IPS-NIHi11 (cell line): ENCODE results near the gene BEND5.

Experiments used
- DNase-seq: peaks from one replicate; pipeline ENCODE4 v3.0.0; 2012; ENCODE audit warnings: mixed read lengths, low spot score

Gene BEND5

DNA sequence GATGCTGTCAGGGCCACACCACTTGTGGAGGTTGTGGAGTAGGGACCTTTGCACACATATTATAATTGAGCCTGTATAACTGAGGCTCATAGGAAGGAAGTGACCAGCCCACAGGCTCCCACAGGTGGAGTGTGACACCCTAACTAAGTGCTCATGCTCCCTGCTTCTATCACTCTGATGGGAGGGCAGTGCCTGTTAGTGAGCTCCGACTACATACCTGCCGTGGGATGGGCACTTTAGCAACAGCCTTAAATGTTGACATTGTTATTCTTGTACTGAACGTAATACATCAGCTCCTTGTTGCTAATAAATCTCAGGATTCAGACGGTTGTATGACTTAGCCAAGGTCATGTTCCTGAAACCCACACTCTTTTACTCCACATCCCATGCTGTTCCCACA lies 58.0 kb downstream of the BEND5 start:
- no peak for DNase-seq

DNA sequence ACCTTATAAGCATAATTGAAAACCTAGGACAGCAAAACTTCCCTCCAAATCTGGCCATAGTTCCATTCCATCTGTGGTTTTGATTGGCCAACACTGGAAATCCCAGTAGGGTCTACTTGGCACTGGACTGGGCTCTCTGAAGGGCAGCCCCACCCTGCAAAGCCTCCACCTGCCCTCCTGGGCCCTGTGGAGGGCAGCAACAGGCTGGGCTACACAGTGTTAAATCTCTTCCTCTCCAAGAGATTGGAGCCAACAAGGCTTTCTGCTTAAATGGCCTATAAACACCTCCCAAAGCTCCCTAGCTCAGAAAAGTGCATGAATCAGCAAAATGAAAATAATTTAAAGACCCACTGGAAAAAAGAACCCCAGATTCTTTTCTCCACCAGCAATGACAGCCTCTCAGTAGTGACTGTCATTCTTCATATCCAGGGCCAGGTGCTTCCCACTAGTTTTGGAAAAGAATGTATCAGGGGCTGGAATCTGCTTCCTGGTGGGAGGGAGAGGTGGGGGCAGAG lies 58.5 kb downstream of the BEND5 start:
- no peak for DNase-seq

DNA sequence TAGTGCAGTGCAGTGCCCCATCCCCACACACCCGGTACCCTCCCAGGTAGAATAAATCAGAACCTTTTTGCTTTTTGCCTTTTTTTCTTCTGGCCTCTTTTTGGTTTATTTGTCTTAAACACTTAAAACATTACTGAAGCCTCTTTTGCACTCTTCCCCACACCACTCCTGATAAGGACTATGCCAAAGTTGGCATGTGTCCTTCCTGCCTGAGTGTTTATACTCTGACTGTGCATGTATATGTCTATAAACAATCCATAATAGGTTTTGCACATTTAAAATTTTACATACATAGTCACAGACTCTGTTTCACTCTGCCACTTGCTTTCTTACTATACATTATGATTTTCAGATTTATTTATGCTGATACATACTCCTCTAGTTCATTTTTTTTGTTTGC lies 59.6 kb downstream of the BEND5 start:
- DNase-seq: no peak

DNA sequence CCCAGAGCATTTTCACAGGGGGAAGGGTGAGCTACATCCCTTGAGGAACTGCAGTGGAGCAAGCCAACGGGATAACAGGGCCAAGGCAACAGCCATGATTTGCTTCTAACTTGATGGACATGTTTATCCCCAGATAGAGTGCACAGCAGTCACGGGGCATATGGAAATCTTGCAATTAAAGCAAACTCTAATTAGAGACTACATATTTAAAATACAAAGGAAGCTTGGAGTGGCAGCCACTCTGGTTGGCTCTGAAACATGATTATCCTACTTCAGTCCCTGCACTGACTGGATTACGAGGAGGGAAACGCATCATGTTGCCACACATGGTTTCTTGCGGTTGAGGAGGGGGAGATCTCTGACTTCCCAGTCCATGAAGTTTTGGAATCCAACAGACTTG lies 60.8 kb downstream of the BEND5 start:
- no peak for DNase-seq

DNA sequence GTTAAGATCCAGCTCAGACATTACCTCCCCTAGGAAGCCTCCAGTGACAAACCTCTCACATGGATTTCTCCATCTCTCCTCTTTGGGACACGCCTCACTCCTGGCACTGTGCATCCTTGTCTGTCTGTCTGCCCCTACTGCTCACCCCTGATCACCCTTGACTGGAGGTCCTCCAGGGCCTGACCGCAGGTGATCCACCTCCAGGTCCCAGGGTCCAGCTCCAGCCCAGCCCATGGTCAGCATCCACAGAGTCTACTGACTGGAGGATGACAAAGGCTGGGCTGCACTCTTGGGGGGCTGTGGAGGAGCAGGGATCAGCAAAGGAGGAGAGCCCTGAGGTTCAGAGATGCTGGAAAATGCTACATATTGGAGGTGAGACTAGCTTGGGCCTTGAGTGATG lies 65.8 kb downstream of the BEND5 start:
- no peak for DNase-seq

DNA sequence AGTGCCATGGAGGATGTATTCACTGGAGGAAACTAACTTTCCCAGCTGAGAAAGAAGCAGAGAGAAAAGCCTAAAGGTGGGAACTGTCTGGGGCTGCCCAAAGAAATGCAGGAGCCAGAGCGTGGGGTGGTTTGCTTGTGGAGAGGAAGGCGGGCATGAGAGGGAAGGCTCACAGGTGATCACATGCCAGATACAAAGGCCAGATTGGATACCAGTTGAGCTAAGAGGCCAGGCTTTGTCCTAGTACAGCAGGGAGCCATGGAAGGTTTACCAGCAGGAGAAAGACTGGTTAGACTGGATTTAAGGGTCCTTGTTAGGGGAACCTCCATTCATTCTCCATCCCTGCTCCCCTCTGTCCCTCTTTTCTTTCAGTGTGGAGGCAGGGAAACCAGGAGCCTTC lies 66.4 kb downstream of the BEND5 start:
- peak; percentile 57 for DNase-seq

DNA sequence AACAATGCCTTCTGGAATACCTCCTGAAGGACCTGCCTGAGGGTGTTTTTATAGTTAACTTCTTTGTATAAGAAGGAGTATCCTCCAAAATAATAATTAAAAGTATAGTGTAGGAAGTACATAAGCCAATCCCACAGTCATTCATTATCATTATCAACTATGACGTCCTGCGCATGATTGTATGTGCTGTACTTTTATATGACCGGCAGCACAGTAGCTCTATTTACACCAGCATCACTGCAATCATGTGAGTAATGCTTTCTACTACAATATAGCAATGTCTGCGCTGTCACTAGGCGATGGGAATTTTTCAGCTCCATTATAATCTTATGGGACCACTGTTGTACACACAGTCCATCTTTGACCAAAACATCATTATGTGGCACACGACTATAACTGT lies 72.0 kb downstream of the BEND5 start:
- DNase-seq: no peak

DNA sequence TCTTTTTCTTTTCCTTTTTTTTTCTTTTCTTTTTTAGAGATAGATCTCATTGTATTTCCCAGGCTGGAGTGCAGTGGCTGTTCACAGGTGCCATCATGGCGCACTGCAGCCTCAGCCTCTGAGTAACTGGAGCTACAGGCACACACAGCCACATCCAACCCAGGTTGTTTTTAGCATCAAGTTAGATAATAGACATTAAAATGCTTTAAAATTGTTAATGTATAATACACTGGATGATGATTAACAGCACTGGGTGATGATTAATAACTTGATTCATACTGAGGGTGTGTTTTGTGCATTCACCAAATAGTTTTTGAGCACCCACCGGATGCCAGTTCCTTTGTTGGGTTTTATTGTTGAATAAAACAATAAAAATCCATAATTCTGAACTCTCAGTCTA lies 75.2 kb downstream of the BEND5 start:
- no peak for DNase-seq

DNA sequence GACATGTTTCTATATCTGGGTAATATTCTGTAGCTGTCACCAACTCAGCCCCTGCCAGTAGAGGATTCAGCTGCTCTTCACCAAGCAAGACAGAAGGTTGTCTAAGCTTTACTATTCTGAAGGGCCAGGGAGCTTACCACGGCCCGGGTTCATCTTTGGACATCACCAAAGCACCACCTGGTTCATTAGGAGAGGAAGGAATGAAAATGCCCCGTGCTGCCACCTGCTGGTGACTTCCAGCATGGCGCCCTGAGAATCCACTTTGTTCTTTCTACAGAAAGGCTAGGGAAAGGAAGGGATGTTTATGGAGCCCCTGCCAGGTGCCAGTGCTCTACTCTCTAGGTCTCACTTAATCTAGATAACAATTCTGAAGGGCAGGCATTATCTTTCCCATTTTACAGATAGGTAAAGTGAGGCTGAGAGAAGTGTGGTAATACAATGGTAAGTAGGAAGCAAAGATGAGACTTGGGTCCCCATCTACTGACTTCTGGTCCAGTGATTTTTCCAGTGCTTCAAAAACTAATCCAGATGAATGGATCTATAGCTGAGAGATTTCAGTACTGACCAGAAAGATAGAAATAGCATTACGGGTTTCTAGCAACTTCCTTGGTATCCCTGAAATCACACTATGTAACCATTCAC lies 79.5 kb downstream of the BEND5 start:
- DNase-seq: peak; percentile 68

DNA sequence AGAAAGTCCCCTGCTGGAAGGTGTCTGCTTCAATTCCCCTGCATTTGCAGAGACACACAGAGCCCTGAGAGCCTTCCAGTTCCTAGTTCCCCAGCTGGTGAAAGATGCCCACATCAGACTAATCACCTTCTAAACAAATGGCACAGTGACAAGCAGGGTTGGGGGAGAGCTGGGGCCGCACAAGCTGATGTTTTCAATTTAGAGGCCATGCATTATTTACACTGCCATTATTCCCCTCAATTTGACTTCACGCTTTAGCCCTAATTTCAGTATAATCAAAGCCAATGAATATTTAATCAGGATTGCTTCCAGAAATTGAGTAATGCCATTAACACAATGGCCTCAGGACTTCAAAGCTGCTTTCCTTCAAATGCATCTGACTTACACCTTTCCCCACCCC lies 81.5 kb downstream of the BEND5 start:
- no peak for DNase-seq

DNA sequence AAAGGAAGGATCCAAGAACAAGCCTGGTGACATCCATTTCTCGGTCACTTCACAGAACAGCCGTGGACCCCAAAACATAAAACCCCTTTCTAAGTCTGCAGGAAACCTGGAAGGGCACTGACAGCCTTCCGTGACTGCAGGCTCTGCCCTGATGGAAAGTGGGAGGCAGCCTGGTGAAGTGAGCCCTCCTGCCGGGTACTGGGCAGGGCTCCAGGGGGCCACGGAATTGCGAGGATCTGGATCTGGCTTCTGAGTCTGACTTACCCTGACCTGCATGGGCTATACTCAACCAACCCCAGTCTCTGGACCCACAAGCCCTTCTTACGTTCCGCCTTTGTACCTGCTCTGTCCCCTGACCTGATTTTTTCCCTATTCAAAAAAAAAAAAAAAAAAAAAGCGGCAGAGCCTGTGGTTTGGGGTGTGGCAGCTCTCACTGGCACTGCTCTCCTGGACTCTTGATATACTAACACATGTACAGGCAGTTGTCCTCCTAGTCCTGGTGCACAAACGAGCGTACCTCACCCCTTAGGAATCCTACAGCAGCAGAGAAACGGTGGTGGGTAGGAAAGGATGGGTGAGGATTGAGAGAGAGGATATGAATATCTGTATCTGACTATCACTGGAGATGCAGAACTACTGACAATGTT lies 82.9 kb downstream of the BEND5 start:
- no peak for DNase-seq

DNA sequence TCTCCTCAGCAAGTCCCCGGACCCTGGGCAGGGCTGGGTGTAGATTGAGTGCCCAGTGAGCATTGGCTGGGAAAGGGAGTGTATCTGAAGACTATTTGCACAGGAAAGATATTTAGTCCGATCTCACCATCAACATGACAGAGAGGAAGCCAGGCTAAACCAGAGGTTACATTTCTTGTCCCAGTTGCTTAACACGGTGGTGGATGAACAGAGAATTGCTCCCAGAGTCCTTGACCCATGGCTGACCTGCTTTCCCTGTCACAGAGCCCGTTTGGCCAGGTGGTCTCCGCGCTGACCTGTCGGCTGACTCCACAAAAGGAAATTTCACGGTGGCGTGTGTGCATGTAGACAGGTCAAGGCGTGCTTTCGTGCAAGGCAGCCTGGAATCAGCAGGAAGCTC lies 83.5 kb downstream of the BEND5 start:
- no peak for DNase-seq

DNA sequence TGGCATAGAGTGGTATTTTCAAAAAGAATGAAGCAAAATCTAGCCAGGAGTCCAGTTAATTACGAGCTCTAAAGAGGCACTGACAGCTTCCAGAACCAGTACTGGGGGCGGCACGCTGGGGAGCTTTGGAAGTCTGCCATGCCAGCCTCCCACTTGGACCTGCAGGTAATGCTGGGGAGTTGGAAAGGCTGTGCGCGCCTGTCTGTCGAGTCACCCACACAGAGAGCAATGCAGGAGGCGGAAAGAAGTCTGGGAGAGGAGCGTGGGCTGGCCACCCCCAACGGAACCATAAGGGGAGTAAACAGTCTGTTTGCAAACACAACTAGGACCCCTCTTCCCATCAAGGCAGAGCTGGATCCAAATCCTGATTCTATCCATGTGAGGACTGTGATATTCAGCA lies 84.5 kb downstream of the BEND5 start:
- no peak for DNase-seq

DNA sequence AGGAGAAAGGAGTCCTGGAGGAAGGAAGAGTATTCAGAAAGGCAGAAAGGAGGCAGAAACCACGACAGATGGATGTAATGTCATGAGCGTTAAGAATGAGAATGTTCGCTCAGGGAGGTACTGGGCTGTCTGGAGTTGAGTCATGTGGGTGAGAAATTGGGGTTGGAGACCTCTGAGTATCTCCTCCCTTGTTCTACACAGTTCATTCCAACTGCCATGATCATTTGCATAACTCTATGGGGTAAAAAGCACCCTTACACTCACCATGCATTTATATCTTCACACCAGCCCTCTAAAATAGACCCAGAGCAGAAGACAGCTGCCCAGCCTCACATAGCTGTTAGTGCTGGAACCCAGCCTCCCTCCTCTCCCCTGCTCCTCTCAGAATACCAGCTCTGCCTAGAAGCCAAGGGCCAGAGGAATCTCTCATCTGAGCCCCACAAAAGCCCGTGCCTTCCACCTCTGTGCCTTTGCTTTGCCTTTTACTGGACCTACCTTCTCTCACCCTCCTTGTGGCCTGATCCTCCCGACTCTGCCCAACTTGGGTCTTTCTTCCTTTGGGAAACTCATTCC lies 85.2 kb downstream of the BEND5 start:
- no peak for DNase-seq

DNA sequence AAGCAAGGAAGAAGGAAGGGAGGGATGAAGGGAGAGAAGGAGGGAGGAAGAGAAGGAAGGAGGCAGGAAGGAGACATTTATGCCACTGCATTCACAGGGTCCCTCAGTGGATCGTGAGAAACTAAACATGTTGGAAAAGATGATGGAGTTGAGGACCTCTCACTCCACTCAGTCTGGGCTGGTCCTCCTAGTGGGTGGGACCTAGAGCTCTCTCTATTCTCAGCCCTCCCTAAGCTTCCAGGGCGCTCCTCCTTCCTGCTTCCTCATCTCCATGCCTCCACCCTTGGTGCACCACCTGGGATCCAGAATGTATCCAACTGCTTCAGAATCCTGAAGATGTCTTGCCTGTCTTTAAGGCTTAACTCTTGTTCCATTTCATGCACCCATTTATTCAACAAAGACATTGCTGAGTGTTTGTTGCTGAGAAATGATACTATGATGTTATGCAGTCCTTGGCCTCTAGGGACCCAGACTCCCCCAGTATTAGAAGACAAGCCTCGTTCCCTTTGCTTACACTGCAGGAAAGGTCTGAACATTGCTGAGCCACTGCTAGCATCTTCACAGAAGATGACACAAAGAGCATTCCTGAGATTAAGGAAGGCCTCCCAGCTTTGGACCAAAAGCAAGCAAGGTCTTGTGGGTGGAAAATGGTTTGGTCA lies 88.5 kb downstream of the BEND5 start:
- DNase-seq: peak; percentile 62

DNA sequence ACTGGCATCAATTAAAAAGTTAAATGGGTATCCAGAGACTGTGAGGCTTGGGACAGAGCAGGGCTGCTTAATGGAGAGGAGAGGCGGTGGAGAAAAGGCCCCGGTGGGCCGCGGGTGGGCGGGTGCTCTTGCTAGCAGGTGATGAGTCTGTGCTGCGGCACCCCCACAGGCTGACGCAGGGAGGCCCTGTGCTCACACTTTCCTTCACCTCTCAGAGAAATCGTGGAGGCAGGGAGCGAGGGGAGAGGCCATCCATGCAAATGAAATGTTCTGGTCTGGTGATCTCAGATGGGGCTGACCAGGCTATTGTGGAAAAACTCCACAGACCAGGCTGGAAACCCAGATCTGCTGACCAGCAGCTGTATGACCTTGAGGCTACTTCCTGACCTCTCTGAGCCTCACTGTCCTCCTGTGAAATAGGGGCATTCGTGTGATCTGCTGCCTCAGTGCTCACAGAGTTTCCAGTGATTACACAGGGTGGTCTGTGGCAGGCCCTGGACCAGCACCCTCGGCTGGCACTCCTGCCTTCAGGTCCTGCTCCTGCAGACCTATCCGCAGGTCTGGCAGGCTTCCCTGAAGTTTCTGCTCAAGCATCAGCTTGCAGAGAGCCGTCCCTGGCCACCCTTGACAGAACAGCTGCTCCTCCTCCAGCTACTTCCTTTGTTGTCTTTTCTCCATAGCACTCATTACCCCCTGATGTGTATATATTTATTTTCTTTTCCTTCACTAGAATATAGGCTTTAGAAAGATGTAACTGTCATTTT lies 89.2 kb downstream of the BEND5 start:
- no peak for DNase-seq

DNA sequence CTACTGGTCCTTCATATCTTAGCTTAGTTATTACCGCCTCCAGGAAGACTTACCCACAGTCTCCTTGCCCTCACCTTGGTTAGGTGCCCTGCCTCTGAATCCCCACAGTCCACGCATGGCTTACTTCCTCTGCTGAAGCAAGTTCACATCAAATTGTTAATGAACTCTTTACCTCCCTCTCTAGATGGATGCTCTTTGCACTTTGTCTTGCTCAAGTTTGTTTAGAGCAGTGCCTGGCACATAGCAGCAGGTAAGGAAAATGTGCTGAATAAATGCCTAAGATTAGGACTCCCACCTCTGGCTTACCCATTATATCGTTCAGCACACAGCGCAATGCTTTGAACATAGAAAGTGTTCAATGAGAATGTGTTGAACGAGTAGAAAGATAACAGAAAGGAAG lies 90.5 kb downstream of the BEND5 start:
- DNase-seq: no peak

DNA sequence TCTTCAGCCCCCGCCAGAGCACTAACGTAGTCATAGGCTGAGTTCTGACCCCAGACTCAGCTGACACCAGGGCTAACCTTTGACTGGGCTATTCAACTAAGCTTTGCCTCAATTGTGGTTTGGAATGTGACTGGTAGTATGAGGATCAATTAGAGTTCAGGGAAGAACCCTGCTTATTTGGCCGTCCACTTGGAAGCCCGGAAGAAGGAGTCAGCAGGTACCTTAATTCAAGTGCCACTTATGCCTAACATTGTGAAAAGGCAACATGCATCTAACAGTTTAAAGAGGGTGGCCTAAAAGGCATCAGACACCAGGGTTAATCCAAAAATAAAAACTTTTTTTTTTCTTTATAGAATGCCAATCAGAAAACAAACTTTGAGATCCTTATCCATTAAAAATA lies 92.3 kb downstream of the BEND5 start:
- DNase-seq: no peak

DNA sequence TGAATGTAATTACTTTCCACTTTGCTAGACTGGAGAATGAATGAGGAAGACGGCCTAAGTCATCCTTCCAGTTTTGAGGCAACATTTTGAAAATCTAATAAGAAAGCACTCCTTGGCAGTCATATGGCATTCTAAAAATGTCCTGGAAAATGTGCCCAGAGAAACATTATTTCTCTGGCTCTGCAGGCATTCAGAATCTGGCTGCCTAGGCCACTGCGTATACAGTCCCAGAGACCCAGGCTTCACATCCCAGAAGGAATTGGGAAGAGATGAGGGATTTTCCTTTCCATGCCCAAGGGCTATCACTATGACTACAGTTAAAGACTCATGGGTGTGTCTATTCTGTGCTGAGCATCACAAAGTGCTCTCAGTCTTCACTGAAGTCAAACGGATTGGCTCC lies 92.9 kb downstream of the BEND5 start:
- no peak for DNase-seq

DNA sequence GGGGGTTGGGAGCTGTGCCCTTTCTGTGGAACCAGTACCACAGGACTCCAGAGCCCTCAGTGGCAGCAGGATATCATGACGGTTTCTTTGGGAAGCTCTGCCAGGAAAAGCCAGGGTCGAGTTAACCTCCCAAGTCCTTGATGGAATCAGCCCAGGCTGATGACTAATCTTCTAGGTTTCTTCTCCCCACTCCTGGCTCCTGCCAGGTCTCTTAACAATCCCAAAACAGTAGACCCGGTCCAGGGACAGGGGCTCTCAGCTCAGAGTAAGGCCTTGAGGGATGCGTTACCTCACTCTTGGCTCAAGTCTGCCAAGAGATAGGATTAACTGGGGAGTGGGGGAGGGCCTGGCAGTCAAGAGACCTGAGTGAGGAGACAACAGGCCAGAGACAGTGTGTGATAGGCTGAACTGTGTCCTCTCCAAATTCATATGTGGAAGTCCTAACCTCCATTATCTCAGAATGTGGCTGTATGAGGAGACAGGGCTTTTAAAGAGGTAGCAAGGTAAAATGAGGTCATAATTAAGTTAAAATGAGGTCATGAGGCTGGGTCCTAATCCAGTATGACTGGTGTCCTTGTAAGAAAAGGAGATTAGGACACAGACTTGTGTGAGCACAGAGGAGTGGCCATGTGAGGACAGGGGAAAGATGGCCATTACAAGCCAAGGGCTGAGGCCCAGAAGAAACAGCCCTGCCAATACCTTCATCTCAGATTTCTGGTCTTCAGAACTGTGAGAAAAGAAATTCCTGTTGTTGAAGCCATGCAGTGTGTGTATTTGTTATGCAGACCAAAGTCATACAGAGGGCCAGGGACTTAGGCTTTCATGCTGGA lies 95.0 kb downstream of the BEND5 start:
- DNase-seq: no peak

DNA sequence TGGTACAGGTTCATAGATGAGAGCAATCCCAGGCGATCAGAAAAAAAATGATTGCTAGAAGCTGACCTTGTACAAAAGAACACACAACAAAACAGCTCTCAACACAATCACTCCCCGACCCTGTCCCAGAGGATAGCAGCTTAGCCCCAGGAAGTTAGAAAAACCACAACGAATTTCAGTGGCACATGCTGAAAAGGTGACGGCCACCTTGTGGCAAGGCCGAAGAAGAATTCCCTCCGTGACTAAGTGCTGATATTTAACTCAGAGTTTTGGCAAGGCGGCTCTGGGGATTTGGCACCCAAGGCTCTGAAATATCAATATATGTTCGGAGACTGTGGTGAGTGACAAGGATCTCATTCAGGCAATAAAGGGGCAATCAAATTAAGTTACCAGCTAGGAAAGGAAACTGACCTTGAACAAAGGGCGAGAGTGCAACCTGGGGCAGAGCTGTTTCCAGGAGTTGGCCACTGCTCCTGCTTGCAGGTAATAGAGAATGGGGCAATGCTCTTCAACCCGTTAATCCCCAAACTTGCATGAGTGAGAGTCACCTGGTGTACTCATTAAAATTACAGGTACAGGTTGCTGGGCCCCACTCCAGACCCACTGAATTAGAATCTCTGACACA lies 96.2 kb downstream of the BEND5 start:
- no peak for DNase-seq
